ENCODE data around the gene CAPN14. TPM values are rescaled to one million over a fixed set of nuclear protein-coding genes. Genes with fewer than 3 reads are reported as not detected.

CAPN14 gene
- polyA plus RNA-seq, 4 donors = 0.06 to 0.10 (median 0.07) TPM

DNA sequence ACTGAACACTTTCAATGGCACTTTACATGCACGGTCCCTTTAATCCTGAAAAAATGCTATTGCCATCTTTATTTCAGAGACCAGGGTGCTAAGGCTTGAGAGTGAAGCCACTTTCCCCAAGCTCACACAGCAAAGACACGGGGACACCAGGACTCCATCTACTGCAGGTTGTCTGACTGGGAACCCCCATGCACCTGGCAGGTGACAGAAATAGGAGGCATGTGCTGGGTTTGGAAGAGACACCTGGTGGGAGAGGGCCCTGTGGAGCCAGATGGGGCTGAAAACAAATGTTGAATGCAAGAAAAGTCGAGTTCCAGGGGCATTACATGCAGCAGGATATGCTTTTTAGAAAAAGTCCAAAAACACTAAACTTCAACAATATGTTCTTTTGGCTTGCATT lies 11.4 kb upstream of the CAPN14 start:
- DNase-seq (ENCODE audit: low read depth in 4 of 4, low spot score in 3 of 4) = no peak

DNA sequence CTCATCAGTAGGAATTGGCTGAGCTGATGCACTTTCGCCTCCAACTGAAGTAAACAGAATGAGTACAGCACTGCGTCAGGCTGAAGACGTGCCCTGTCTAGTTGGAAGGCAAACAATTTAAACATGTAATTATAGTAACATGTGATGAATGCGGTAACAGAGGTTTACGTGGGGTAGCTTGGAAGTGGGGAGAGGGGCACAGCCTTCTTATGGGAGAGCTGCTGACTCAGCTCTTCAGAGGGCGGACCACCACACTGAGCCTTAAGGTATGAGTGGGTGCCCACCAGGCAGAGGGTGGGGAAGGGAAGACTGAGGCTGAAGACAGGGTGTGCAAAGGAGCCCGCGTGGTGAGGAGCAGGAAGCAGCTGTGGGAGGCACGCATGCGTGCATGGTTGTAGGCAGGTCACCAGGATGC lies 10.4 kb upstream of the CAPN14 start:
- DNase-seq (ENCODE audit: low read depth in 4 of 4, low spot score in 3 of 4) = no peak

GRCh38 chr2:31227110-31227509 lies 9.8 kb upstream of the CAPN14 start:
- no peak for DNase-seq (ENCODE audit: low read depth in 4 of 4, low spot score in 3 of 4)

DNA sequence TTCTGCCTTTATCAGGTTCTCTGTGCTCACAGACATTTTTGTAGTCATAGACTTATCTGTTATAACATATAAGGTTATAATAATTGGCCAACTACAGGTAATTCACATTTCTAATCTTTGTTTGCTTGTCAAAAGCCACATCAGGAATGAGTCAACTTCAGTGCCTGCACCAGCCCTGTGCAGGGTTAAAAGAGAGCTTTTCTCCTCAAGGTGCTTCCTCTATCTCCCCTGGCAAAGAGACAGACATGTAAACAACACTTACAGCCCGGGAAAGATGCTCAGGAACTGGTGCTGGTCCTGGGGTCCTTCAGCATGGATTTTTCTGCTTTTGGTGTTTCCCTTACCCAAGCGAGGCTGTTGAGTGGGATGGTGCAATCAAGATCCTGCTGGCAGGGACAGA lies 9.0 kb upstream of the CAPN14 start:
- DNase-seq (ENCODE audit: low read depth in 4 of 4, low spot score in 3 of 4) = no peak

GRCh38 chr2:31223749-31224148 lies 6.4 kb upstream of the CAPN14 start:
- DNase-seq (ENCODE audit: low read depth in 4 of 4, low spot score in 3 of 4) = no peak

DNA sequence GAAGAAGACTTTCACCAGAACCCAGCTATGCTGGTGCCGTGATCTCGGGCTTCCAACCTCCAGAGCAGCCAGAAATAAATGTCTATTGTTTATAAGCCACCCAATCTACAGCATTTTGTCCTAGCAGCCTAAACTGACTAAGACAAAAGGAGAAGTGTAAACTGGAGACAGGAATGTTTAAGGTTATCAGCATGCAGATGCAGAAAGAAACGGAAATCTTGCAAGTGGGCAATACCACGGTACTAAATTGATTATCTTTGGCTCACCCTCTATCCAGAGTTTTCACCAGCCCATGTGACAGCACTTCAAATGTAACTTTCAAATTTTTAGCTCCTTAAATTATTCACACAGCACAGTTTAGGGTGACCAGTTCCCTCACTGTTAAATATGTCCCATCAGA lies 5.7 kb upstream of the CAPN14 start:
- DNase-seq (ENCODE audit: low read depth in 4 of 4, low spot score in 3 of 4) = no peak

DNA sequence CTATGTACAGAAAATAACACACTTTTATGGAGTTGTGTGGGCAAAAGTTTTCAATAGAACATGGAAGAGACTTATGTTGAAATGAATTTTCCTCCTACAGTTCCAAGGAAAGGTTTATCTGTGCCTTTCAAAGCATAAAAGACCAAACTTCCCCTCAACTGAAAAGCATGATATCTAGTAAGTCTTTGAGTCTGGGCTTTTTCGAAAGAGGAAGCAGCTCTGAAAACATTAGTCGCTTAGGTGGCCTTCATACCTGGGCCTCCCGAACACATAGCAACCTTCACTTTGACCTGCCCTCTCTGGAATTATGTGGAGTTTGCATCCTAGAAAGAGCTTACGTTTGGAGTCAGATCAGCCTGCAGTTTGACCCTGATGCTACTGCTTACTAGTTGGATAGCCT lies 4.8 kb upstream of the CAPN14 start:
- no peak for DNase-seq (ENCODE audit: low read depth in 4 of 4, low spot score in 3 of 4)

- DNase-seq (ENCODE audit: low read depth in 4 of 4, low spot score in 3 of 4) = no peak
Measured at GRCh38 chr2:31221544-31221943, 4.2 kb upstream of the CAPN14 start.

DNA sequence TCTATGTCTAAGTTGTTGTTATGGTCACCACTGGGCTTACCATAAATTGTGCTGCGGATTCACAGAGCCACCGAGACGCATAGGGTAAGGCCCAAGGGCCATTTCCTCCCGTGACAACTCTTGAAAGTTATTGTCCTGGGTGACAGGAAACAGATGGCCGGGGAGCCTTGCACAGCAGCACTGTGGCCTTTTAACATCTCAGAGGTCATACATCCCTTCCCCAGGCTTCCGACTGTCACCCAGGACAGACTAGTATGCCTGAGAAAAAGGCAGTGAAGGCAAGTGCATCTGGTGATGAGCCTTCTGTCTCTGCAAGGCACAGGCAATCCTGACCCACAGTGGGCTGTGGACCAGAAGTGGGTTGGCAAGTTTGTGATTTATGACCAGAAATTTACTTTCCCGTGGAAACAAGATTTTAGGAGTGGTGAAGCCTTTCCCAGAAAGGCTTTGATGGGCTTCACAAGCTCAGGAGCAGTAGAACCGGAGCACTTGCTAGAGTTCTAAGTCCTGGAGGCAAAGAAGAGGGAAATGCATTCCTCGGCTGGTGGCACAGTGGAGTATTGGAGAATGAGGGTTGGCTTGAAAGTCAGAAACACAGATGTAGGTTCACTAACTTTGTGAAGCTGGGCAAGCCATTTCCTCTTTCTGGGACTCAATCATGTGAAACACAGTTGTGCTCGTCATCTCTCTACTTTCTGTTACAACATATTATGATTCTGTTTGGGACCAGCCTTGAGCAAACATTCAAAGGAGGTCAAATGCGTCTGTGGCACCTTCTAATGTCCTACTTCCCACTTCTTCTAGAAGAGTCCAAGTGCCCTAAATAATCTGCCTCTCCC lies 2.0 kb upstream of the CAPN14 start:
- DNase-seq (ENCODE audit: low read depth in 4 of 4, low spot score in 3 of 4) = no peak

GRCh38 chr2:31216734-31217133 lies 581 bp downstream of the CAPN14 start:
- DNase-seq (ENCODE audit: low read depth in 4 of 4, low spot score in 3 of 4) = no peak

DNA sequence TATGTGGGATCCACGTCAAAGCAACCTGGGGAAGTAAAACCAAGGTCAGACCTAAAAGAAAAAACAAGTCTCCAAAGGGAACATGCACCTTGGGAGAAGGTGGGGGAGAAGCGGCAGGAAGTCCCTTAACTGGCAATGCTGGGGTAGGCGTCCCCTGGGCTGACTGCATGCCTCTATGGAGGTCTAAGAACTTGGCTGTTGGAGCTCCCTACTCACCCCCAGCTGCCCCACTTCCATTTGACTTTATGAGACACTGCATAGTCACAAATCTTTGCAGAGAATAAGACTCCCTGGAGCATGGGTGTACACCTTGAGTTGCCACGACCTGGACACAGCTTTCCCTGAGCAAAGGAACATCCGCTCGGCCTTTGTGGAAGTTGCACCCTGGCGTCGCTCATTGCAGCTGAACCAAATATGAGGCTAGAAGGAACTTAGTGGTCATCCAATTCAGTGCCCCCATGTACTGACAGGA lies 2.8 kb downstream of the CAPN14 start:
- no peak for DNase-seq (ENCODE audit: low read depth in 4 of 4, low spot score in 3 of 4)

GRCh38 chr2:31213601-31214443 lies 3.5 kb downstream of the CAPN14 start:
- DNase-seq (ENCODE audit: low read depth in 4 of 4, low spot score in 3 of 4) = no peak

- DNase-seq (ENCODE audit: low read depth in 4 of 4, low spot score in 3 of 4) = no peak
Measured at GRCh38 chr2:31212659-31213600, 4.4 kb downstream of the CAPN14 start.

DNA sequence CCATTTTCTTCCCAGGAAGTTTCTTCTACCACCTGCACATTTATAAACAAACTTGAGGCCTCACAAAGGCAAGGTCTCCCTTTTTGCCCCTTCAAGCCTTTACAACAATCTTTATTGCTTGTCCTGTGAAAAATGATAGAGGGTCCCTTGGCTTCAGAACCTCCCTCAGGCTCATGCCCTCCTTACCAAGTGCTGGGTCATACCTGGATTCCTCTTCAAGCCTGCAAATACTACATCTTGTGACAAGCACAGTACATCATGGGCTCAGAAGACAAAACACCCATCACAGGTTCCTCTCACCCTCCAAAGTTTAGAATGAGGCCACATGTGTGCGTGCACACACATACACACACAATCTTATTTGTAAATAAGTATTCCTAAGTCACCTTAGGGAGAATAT lies 9.1 kb downstream of the CAPN14 start:
- DNase-seq (ENCODE audit: low read depth in 4 of 4, low spot score in 3 of 4) = no peak

- DNase-seq (ENCODE audit: low read depth in 4 of 4, low spot score in 3 of 4) = no peak
Measured at GRCh38 chr2:31207790-31208189, 9.5 kb downstream of the CAPN14 start.

DNA sequence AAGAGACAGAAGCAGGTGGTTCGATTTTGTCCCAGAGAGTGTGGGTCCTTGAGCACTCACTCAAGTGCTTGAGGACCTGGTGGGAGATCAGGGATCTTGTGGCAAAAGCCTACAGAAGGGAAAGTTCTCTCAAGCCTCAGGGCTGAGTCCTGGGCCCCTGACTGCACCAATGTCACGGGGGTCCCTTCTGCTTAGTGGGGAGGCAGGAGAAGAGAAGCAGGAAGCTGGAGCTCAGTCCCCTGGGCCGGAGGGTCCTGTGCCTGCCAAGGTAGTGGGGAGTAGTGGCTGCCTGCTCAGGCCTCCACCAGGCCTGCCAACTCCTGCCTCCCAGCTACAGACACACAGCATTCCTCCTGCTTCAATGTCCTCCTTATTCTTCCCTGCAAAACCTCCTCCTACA lies 11.7 kb downstream of the CAPN14 start:
- no peak for DNase-seq (ENCODE audit: low read depth in 4 of 4, low spot score in 3 of 4)

- DNase-seq (ENCODE audit: low read depth in 4 of 4, low spot score in 3 of 4) = no peak
Measured at GRCh38 chr2:31205186-31205585, 12.1 kb downstream of the CAPN14 start.

GRCh38 chr2:31204783-31205182 lies 12.5 kb downstream of the CAPN14 start:
- peak in 1 of 4 donors; percentile 8 for DNase-seq (ENCODE audit: low read depth in 4 of 4, low spot score in 3 of 4)

- no peak for DNase-seq (ENCODE audit: low read depth in 4 of 4, low spot score in 3 of 4)
Measured at GRCh38 chr2:31203916-31204315, 13.4 kb downstream of the CAPN14 start.

- no peak for DNase-seq (ENCODE audit: low read depth in 4 of 4, low spot score in 3 of 4)
Measured at GRCh38 chr2:31202833-31203232, 14.5 kb downstream of the CAPN14 start.

- DNase-seq (ENCODE audit: low read depth in 4 of 4, low spot score in 3 of 4) = no peak
Measured at GRCh38 chr2:31202041-31202440, 15.3 kb downstream of the CAPN14 start.

All from right renal pelvis (tissue), 4 donors.